ENCODE measurements around the gene GHRH.

The GHRH gene

GRCh38 chr20:37247547-37247946 lies 14.1 kb downstream of the GHRH start:
- no peak for TF ChIP-seq CTCF (IDR thresholded peaks at IDR 0.05)
- no peak for DNase-seq (ENCODE audit: low spot score)
- Histone ChIP-seq H3K4me3 (no peak overlapping the region), H3K27ac (no peak overlapping the region)

GRCh38 chr20:37246736-37247135 lies 14.9 kb downstream of the GHRH start:
- H3K4me3 ChIP-seq = no peak overlapping the region
- TF ChIP-seq CTCF (IDR thresholded peaks at IDR 0.05) = no peak
- DNase-seq (ENCODE audit: low spot score) = no peak

GRCh38 chr20:37245216-37246150 lies 16.1 kb downstream of the GHRH start:
- no peak for TF ChIP-seq CTCF (IDR thresholded peaks at IDR 0.05)
- no peak overlapping the region for H3K4me3 ChIP-seq
- DNase-seq (ENCODE audit: low spot score) = no peak
- H3K27ac ChIP-seq = no peak overlapping the region

More at GRCh38 chr20:37246736-37247135, 14.9 kb downstream of the GHRH start:
- no peak overlapping the region for H3K27ac ChIP-seq

- Histone ChIP-seq H3K4me3 (no peak overlapping the region), H3K27ac (no peak overlapping the region)
- DNase-seq (ENCODE audit: low spot score) = no peak
- no peak for TF ChIP-seq CTCF (IDR thresholded peaks at IDR 0.05)
Observed at GRCh38 chr20:37244572-37244957, 17.0 kb downstream of the GHRH start.

GRCh38 chr20:37243937-37244571 lies 17.6 kb downstream of the GHRH start:
- DNase-seq (ENCODE audit: low spot score) = no peak
- H3K27ac ChIP-seq = no peak overlapping the region
- no peak overlapping the region for H3K4me3 ChIP-seq
- no peak for TF ChIP-seq CTCF (IDR thresholded peaks at IDR 0.05)

GRCh38 chr20:37243076-37243936 lies 18.3 kb downstream of the GHRH start:
- H3K27ac ChIP-seq = no peak overlapping the region
- no peak for DNase-seq (ENCODE audit: low spot score)
- TF ChIP-seq CTCF (IDR thresholded peaks at IDR 0.05) = no peak
- no peak overlapping the region for H3K4me3 ChIP-seq
